ENCODE results near the gene TMEM89.

TMEM89 gene

GRCh38 chr3:48660800-48661400, 39.3 kb upstream of the TMEM89 start:
- no peak for DNase-seq (ENCODE audit: low read depth, low spot score)
- Histone ChIP-seq H3K36me3 (ENCODE audit: insufficient read depth, low read length) (no peaks in the 10 kb centered on the region), H3K9me3 (ENCODE audit: low read depth, low read length) (no peaks in the 10 kb centered on the region), H3K9ac (ENCODE audit: insufficient read length) (no peak overlapping the region), H3K4me3 (peak overlapping the region; percentile 71; the same call in 1 of the 2 replicates), H3K27ac (no peak overlapping the region)
- TF ChIP-seq EZH2 (IDR thresholded peaks at IDR 0.05) (no peak), FOXP2 (optimal IDR thresholded peaks at IDR 0.05; ENCODE audit: control extremely low read depth, extremely low read length, insufficient read depth) (no peak), POLR2AphosphoS5 (IDR thresholded peaks at IDR 0.05; ENCODE audit: borderline replicate concordance, low read depth, low read length) (no peak)

- TF ChIP-seq FOXP2 (optimal IDR thresholded peaks at IDR 0.05; ENCODE audit: control extremely low read depth, extremely low read length, insufficient read depth) (no peak), POLR2AphosphoS5 (IDR thresholded peaks at IDR 0.05; ENCODE audit: borderline replicate concordance, low read depth, low read length) (no peak), EZH2 (IDR thresholded peaks at IDR 0.05) (no peak)
- Histone ChIP-seq H3K9ac (ENCODE audit: insufficient read length) (no peak overlapping the region), H3K4me3 (no peak overlapping the region), H3K27ac (no peak overlapping the region), H3K9me3 (ENCODE audit: low read depth, low read length) (no peaks in the 10 kb centered on the region), H3K36me3 (ENCODE audit: insufficient read depth, low read length) (no peaks in the 10 kb centered on the region)
- no peak for DNase-seq (ENCODE audit: low read depth, low spot score)
Observed at GRCh38 chr3:48656841-48657281, 35.3 kb upstream of the TMEM89 start.

- no peaks in the 10 kb centered on the region for H3K9me3 ChIP-seq (ENCODE audit: low read depth, low read length)
- H3K9ac ChIP-seq (ENCODE audit: insufficient read length), result no peak overlapping the region
- no peak for DNase-seq (ENCODE audit: low read depth, low spot score)
- no peak overlapping the region for H3K27ac ChIP-seq
- TF ChIP-seq FOXP2 (optimal IDR thresholded peaks at IDR 0.05; ENCODE audit: control extremely low read depth, extremely low read length, insufficient read depth) (no peak), POLR2AphosphoS5 (IDR thresholded peaks at IDR 0.05; ENCODE audit: borderline replicate concordance, low read depth, low read length) (no peak), EZH2 (IDR thresholded peaks at IDR 0.05) (no peak)
- H3K36me3 ChIP-seq (ENCODE audit: insufficient read depth, low read length), result no peaks in the 10 kb centered on the region
- H3K4me3 ChIP-seq, result peak overlapping the region; percentile 73
Observed at GRCh38 chr3:48656061-48656840, 34.7 kb upstream of the TMEM89 start.

GRCh38 chr3:48655606-48656005, 34.0 kb upstream of the TMEM89 start:
- no peak for DNase-seq (ENCODE audit: low read depth, low spot score)
- Histone ChIP-seq H3K36me3 (ENCODE audit: insufficient read depth, low read length) (no peaks in the 10 kb centered on the region), H3K4me3 (peak overlapping the region; percentile 73; the same call in 1 of the 2 replicates), H3K9me3 (ENCODE audit: low read depth, low read length) (no peaks in the 10 kb centered on the region), H3K9ac (ENCODE audit: insufficient read length) (no peak overlapping the region), H3K27ac (no peak overlapping the region)
- TF ChIP-seq FOXP2 (optimal IDR thresholded peaks at IDR 0.05; ENCODE audit: control extremely low read depth, extremely low read length, insufficient read depth), result no peak
- no peak for TF ChIP-seq EZH2 (IDR thresholded peaks at IDR 0.05)
- no peak for TF ChIP-seq POLR2AphosphoS5 (IDR thresholded peaks at IDR 0.05; ENCODE audit: borderline replicate concordance, low read depth, low read length)

- DNase-seq (ENCODE audit: low read depth, low spot score), result no peak
- Histone ChIP-seq H3K9me3 (ENCODE audit: low read depth, low read length) (no peaks in the 10 kb centered on the region), H3K9ac (ENCODE audit: insufficient read length) (no peak overlapping the region), H3K36me3 (ENCODE audit: insufficient read depth, low read length) (no peaks in the 10 kb centered on the region), H3K27ac (no peak overlapping the region), H3K4me3 (no peak overlapping the region)
- TF ChIP-seq POLR2AphosphoS5 (IDR thresholded peaks at IDR 0.05; ENCODE audit: borderline replicate concordance, low read depth, low read length), result no peak
- no peak for TF ChIP-seq EZH2 (IDR thresholded peaks at IDR 0.05)
- no peak for TF ChIP-seq FOXP2 (optimal IDR thresholded peaks at IDR 0.05; ENCODE audit: control extremely low read depth, extremely low read length, insufficient read depth)
Observed at GRCh38 chr3:48655063-48655462, 33.5 kb upstream of the TMEM89 start.

GRCh38 chr3:48652923-48653715, 31.6 kb upstream of the TMEM89 start:
- H3K9ac ChIP-seq (ENCODE audit: insufficient read length), result no peak overlapping the region
- no peak overlapping the region for H3K4me3 ChIP-seq
- TF ChIP-seq POLR2AphosphoS5 (IDR thresholded peaks at IDR 0.05; ENCODE audit: borderline replicate concordance, low read depth, low read length), result no peak
- DNase-seq (ENCODE audit: low read depth, low spot score), result no peak
- H3K27ac ChIP-seq, result no peak overlapping the region
- H3K9me3 ChIP-seq (ENCODE audit: low read depth, low read length), result no peaks in the 10 kb centered on the region
- no peaks in the 10 kb centered on the region for H3K36me3 ChIP-seq (ENCODE audit: insufficient read depth, low read length)

- TF ChIP-seq FOXP2 (optimal IDR thresholded peaks at IDR 0.05; ENCODE audit: control extremely low read depth, extremely low read length, insufficient read depth) (no peak), POLR2AphosphoS5 (IDR thresholded peaks at IDR 0.05; ENCODE audit: borderline replicate concordance, low read depth, low read length) (no peak), EZH2 (IDR thresholded peaks at IDR 0.05) (no peak)
- H3K36me3 ChIP-seq (ENCODE audit: insufficient read depth, low read length), result no peaks in the 10 kb centered on the region
Observed at GRCh38 chr3:48651771-48652170, 30.2 kb upstream of the TMEM89 start.

GRCh38 chr3:48650723-48651122, 29.2 kb upstream of the TMEM89 start:
- TF ChIP-seq FOXP2 (optimal IDR thresholded peaks at IDR 0.05; ENCODE audit: control extremely low read depth, extremely low read length, insufficient read depth) (no peak), EZH2 (IDR thresholded peaks at IDR 0.05) (no peak), POLR2AphosphoS5 (IDR thresholded peaks at IDR 0.05; ENCODE audit: borderline replicate concordance, low read depth, low read length) (no peak)
- DNase-seq (ENCODE audit: low read depth, low spot score), result no peak
- H3K4me3 ChIP-seq, result no peak overlapping the region
- H3K36me3 ChIP-seq (ENCODE audit: insufficient read depth, low read length), result no peaks in the 10 kb centered on the region
- H3K27ac ChIP-seq, result no peak overlapping the region
- no peak overlapping the region for H3K9ac ChIP-seq (ENCODE audit: insufficient read length)
- H3K9me3 ChIP-seq (ENCODE audit: low read depth, low read length), result no peaks in the 10 kb centered on the region

More at GRCh38 chr3:48651771-48652170, 30.2 kb upstream of the TMEM89 start:
- no peaks in the 10 kb centered on the region for H3K9me3 ChIP-seq (ENCODE audit: low read depth, low read length)
- no peak overlapping the region for H3K4me3 ChIP-seq
- no peak overlapping the region for H3K9ac ChIP-seq (ENCODE audit: insufficient read length)
- no peak for DNase-seq (ENCODE audit: low read depth, low spot score)
- H3K27ac ChIP-seq, result no peak overlapping the region

Data from SK-N-MC (cell line).